ENCODE results near the gene CCDC177.
"Not testable (repeated sequence)": the region's sequence is repeated elsewhere in the genome, so short reads cannot be mapped to it uniquely, and the experiment has no call there.

The CCDC177 gene

DNA sequence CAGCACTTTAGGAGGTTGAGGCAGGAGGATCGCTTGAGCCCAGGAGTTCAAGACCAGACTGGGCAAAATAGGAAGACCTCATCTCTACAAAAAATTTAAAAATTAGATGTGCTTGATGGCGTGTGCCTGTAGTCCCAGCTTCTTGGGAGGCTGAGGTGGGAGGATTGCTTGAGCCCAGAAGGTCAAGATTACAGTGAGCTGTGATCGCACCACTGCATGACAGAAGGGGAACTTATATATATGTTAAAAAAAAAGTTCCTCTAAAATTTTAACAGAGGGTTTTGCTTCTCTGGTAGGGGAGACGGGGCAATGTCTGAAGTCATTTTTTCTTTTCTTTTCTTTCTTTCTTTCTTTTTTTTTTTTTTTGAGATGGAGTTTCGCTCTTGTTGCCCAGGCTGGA lies 24.8 kb upstream of the CCDC177 start:
- DNase-seq (ENCODE audit: low spot score) = not testable (repeated sequence)

DNA sequence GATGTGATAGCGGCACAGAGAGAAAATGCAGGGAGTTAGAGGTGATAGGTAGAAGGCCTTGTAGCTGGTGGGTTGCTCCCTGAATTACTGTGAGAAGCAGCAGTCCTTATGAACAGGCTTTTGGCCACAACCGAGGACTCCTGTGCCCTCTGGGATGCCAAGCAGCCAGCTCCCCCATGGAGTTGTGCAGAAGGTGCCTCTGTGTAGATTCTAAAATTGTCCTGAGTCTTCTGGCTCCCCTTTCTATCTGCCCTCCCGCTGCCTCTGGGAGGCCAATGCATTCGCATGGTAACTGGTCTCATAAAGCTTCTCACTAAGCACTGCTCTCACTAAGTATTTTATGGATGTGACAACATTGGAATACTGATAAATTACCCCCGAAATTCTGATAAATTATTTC lies 20.7 kb upstream of the CCDC177 start:
- DNase-seq (ENCODE audit: low spot score) = no peak

- no peak for DNase-seq (ENCODE audit: low spot score)
Measured at GRCh38 chr14:69594846-69595245, 20.2 kb upstream of the CCDC177 start.

DNA sequence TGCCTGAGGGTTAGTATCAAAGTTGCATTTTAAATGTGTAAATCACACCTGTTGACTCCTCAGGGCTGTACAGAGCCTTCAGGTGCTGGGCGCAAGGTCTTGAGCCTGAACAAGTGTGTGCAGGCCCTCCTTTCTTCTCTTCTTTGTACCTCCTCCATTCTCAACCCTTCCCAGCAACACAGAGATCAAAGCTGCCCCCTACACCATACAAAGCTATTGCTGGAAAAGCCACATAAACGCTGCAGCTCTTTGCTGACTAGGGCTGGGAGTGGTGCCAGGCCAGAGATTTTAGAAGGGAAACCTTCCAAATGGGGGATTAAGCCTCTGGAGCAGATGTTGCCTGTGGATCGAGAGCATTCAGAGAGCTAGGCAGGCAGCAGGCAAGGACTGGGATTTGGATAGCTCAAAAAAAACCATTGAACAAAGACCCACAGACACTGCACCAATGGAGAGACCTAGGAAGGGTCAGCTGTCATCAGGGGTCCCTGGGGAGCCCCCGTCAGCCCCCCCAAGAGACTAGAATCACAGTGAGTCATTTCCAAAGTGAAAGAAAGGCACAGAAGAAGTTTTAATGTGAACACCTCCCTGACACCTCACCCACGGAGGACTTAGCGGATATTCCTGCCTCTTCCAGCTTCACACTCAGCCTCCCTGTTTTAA lies 18.5 kb upstream of the CCDC177 start:
- DNase-seq (ENCODE audit: low spot score) = no peak

DNA sequence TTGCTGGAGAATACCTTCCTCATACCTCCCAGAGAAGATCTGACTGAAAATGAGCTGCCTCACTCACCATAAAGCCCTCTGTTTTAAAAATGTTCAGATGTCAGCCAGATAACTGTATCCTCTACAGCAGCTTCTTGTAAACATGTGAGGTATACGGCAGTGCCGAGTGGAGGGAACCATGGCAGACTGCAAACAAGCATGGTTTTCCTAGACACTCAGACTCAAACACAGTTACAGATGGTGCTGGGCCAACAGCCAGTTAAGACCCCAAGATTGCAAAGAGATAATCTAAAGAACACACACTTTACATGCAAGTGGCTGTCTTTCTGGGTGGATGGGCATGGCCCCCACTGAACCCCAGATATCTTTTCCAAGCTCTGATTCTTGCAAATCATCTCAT lies 16.6 kb upstream of the CCDC177 start:
- DNase-seq (ENCODE audit: low spot score) = no peak

DNA sequence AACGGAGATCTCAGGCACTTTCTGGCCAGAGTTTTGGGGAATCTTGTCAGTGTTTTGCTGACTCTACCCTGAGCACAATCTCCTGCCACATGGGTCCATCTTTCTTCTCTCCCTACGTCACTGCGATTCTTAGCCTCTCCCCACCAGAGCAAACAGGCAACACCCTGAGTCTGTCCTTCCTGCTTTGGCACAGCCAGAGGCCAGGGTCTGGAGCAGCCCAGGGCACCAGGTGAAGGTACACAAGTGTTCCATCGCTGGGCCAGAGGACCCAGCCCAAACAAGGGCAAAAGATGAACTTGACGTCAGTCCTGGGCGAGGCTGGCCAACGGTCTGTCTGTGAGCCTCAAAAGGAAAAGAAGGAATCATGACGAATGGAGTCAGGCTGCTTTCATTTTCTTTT lies 12.7 kb upstream of the CCDC177 start:
- no peak for DNase-seq (ENCODE audit: low spot score)

- no peak for DNase-seq (ENCODE audit: low spot score)
Measured at GRCh38 chr14:69586404-69586803, 11.7 kb upstream of the CCDC177 start.

DNA sequence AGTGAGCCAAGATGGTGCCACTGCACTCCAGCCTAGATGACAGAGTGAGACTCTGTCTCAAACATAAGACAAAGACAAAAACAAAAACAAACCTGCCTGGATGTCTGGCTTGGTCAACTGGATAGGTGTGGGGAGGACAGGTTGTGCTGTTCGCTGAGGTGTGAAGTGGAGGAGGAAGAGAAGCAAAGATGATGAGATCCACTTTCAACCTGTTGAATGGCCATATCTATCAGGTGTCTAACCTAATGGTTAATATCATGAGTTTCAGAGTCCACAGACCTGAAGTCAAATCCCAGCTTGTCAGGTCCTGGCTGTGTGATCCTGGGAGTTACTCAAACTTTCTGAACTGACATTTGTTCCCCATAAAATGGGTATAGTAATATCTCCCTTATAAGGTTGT lies 9.7 kb upstream of the CCDC177 start:
- no peak for DNase-seq (ENCODE audit: low spot score)

- no peak for DNase-seq (ENCODE audit: low spot score)
Measured at GRCh38 chr14:69582829-69583228, 8.2 kb upstream of the CCDC177 start.

DNA sequence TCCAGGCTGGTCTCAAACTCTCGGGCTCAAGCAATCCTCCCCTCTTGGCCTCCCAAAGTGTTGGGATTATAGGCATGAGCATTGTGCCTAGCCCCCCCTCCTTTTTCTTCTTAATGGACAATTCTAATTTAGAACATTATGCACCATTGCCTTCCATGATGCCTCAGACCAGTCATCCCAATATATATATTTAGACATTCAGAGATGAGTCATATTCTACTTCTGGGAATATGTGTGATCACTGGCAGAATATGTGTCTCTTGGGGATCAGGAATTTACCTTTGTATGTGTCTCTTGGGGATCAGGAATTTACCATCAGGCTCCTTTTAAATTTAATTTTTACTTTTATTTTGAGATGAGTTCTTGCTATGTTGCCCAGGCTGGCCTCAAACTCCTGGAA lies 7.5 kb upstream of the CCDC177 start:
- DNase-seq (ENCODE audit: low spot score) = no peak

- DNase-seq (ENCODE audit: low spot score) = no peak
Measured at GRCh38 chr14:69581316-69581935, 6.8 kb upstream of the CCDC177 start.

DNA sequence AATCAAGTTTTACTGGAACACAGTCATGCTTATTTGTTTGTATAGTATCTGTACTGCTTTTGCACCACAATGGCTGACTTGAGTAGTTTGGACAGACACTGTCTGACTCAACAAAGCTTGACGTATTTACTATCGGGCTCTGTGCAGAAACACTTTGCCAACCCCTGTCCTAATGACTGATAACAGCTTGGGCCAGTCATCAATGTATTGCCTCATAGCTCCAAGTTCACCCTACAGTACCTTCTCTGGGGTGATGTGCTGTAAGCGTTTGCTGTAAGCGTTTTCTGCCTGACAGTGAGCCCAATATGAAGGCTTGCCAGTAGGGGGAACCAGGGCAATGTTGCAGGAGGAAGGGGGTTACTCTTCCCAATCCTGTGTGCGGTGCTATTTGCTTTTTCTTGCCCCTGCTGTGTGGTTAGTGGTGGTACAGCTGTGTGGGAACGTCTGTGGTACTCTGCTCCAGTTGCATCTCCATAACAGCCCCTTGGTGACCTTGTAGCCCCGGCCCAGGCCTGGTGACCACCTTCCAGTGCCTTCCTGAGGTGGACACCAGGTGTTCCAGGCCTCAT lies 5.4 kb upstream of the CCDC177 start:
- DNase-seq (ENCODE audit: low spot score) = peak; percentile 50

DNA sequence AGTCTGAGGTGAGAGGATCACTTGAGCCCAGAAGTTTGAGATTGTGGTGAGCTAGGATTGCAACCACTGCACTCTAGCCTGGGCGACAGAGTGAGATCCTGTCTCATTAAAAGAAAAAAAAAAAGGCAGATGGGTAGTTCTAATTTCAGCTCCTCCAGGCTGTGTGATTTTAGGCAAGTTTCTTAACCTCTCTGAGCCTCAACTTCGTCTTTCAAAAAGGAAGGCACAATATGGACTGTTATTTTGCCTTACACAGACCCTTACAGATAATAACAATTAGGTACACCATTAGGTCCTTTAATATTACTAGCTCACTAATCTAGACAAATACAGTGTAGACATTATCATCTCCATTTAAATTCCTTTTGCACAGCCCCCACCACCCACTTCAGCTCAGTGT lies 4.8 kb upstream of the CCDC177 start:
- no peak for DNase-seq (ENCODE audit: low spot score)

DNA sequence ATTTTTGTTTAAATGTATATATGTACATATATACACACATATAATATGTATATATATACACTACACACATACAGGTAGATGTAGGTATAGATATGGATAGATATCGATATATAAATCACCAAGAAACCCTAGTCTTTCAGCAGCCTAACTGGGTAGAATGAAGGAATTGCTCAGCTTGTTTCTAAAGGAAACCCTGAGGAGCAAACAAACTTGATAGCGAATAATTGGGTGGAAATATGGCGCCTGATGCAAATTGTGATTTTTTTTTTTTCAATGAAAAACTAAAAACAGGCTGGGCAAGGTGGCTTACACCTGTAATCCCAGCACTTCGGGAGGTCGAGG lies 254 bp upstream of the CCDC177 start:
- no peak for DNase-seq (ENCODE audit: low spot score)

DNA sequence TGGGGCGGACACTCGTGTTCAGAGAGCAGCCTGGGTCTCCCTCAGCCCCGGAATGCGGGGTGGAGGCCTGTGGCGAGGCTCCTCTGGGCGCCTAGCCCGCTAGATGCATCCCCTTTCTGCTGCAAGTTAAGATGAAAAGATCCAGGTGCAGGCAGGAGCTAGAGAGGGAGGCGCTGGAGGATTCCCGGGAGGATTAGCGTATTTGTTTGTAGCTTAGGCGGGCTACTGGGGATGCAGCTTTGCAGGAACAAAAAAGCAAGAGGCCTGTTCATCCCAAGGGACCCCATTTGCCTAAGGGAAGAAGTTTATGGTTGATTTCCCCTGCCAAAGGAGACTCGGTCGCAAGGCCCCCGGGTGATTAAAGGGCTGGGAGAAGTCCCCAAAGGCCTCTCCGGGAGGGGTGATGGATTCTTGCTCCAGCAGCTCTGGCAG lies 824 bp downstream of the CCDC177 start:
- DNase-seq (ENCODE audit: low spot score) = peak; percentile 15

GRCh38 chr14:69573205-69573830 lies 1.4 kb downstream of the CCDC177 start:
- no peak for DNase-seq (ENCODE audit: low spot score)

- DNase-seq (ENCODE audit: low spot score) = no peak
Measured at GRCh38 chr14:69572841-69573135, 1.9 kb downstream of the CCDC177 start.

GRCh38 chr14:69572030-69572840 lies 2.4 kb downstream of the CCDC177 start:
- DNase-seq (ENCODE audit: low spot score) = no peak

DNA sequence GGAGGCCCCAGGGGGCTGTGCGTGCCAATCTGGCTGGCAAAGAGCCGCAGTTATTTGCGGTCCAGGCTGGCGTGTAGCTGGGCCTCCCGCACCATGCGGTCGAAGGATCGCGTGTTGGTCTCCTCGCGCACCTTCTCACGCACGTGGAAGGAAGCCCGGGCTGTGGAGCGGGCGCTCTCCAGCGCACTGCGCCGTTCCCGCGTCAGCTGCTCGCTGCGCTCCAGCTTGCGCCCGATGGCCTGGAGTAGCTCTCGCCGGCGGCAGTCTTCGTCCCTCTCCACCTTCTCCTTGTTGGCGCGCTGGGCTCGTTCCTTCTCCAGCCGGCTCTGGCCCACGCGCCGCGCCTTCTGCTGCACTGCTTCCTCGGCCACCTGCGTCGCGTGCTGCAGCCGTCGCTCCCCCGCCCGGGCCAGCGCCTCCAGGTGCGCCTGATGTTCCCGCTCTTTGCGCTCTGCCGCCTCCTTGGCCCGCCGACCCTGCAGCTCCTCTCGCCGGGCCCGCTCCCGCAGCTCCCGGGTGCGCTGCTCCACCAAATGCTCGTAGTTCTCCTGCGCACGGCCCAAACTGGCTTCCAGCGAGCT lies 3.1 kb downstream of the CCDC177 start:
- no peak for DNase-seq (ENCODE audit: low spot score)

DNA sequence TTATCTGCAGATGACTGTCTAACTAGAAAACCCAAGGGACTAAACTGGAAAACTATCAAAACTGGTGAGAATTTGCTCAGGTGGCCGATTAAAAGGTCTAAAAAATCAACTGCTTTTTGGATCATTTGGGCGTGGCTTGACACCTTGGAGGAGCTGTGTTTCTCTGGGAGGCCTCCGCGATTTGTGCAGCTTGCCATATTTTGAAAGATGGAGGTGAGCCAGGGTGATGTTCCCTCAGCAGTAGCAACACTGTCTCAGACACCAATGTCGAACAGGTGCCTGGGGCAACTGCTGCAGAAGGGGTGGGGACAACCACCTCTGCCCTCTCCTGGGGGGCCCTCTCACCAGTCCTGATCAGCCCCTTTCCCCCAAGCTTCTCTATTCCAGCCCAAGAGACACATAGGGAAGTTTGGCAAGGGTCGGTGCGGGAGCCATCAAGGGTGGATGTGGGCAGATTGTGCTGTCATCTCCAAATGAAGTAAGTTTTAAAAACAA lies 3.8 kb downstream of the CCDC177 start:
- no peak for DNase-seq (ENCODE audit: low spot score)

DNA sequence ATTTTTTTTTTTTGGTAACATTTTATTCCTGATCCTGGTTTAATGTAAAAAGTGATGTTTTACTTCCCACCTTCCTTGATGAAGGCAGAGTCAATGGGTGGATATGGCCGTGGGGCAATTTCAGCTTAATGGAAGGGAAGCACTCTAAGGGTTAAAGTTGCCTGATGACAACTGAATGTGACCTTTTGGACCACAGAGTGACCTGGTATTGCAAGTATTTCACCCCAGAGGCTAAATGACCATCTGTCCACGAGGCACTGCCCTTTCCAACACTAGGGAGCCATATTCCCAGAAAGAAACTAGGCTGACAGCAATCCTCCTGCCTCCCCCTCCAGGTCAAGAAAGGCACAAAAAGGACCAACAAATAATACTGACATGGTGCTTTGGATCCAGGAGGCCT lies 4.8 kb downstream of the CCDC177 start:
- no peak for DNase-seq (ENCODE audit: low spot score)

- no peak for DNase-seq (ENCODE audit: low spot score)
Measured at GRCh38 chr14:69567563-69567962, 7.1 kb downstream of the CCDC177 start.
